Stimulated activated CD4-positive, alpha-beta T cell treated with anti-CD3 and anti-CD28 coated beads, TNF-alpha, amount 100 ng/mL, for 48 hours (primary cell): ENCODE results near the gene CCDC85C.

Experiments used
- DNase-seq, 3 donors: peaks; one replicate each; pipeline ENCODE4 v3.0.0-alpha.2; 2020; ENCODE audit warnings: low read depth in 3 of 3

Gene CCDC85C

DNA sequence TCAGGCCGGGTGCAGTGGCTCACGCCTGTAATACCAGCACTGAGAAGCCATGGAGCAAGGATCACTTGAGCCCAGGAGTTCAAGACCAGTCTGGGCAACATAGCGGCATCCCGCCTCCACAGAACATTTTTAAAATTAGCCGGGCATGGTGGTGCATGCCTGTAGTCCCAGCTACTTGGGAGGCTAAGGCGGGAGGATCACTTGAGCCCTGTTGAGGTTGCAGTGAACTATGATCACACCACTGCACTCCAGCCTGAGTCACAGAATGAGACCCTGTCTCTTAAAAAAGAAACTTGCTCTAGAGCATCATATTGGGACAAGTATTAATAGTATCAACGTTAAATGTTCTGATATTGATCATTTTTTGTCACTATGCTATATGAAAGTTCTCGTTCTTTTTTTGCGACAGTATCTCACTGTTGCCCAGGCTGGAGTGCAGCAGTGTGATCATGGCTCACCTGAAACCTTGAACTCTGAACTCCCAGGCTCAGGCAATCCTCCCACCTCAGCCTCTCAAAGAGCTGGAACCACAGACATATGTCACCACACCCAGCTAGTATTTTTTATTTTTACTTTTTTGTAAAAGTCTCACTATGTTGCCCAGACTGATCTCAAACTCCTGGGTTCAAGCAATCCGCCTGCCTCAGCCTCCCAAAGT lies 47.7 kb downstream of the CCDC85C start:
- no peak for DNase-seq

GRCh38 chr14:99554757-99555531 lies 49.1 kb downstream of the CCDC85C start:
- DNase-seq, result no peak

DNA sequence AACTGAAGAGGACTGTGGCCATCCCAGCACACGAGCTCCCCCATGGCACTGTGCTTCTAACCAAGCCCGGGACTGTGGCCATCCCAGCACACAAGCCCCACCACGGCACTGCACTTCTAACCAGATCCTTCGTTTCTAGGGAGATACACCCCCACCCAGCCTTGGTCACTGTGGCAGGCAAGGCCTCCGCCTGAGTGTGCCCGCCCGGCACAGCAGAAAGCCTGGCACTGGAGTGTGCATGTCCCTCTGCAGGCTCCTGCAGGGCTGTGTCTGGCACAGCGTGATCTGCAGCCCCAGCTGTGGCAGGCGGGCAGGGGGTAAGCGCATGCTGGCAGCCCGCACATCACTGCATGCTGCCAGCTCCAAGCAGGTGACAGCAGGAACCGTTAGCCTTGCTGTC lies 49.8 kb downstream of the CCDC85C start:
- DNase-seq, result no peak

GRCh38 chr14:99552572-99553216 lies 51.3 kb downstream of the CCDC85C start:
- DNase-seq, result no peak

- DNase-seq, result no peak
These were observed 51.9 kb downstream of the CCDC85C start for GRCh38 chr14:99552021-99552553.

DNA sequence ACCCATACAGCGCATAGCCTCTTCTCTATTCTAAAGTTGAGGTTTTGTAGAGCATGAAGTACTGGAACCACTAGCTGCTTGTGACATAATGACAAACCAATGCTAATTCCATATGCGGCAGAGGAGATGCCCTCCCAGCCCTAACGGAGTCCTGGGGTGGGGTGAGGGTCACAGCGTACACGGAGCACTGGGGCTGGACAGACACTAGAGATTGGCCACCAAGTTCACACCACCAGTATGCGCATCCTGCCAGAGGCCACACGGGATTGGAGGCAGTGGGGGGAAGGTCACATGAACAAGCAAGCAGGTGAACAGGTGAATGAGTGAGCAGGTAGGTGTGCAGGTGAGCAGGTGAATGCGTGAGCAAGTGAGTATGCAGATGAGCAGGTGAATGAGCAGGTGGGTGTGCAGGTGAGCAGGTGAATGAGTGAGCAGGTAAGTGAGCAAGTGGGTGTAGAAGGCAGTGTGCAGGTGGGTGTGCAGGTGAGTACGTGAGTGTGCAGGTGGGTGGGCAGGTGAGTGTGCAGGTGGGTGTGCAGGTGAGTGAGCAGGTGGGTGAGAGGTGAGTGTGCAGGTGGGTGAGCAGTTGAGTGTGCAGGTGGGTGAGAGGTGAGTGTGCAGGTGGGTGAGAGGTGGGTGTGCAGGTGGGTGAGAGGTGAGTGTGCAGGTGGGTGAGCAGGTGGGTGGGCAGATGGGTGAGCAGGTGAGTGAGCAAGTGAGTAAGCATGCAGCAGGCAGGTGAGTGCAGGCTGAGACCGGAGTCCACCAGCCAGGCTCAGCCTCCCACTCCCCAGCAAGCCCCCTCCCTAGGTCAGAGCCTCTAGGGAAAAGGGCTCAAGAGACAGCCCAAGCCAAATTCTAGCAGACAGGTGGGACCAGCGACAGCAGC lies 52.7 kb downstream of the CCDC85C start:
- DNase-seq, result no peak

- no peak for DNase-seq
These were observed 53.5 kb downstream of the CCDC85C start for GRCh38 chr14:99550387-99550992.

- no peak for DNase-seq
These were observed 54.3 kb downstream of the CCDC85C start for GRCh38 chr14:99549684-99550083.

GRCh38 chr14:99548871-99549515 lies 55.0 kb downstream of the CCDC85C start:
- DNase-seq, result no peak

DNA sequence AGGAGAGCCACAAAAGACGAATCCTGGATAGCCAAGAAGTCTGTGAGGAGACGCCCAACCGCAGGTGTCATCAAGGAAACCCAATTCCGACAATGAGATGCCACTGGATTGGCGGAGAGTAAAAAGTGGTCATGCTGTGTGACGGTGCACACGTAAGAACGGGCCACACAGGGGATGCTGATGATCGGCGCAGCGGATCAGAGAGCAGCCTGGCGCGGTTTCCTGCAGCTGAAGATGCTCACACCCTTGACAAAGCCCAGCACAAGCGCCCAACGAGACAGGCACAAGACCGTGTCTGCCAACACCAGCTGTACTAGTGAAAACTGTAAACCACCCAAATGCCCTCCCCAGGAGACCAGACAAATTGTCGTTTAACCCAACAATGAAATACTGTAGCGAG lies 55.8 kb downstream of the CCDC85C start:
- no peak for DNase-seq

- DNase-seq, result no peak
These were observed 57.6 kb downstream of the CCDC85C start for GRCh38 chr14:99546234-99546879.

DNA sequence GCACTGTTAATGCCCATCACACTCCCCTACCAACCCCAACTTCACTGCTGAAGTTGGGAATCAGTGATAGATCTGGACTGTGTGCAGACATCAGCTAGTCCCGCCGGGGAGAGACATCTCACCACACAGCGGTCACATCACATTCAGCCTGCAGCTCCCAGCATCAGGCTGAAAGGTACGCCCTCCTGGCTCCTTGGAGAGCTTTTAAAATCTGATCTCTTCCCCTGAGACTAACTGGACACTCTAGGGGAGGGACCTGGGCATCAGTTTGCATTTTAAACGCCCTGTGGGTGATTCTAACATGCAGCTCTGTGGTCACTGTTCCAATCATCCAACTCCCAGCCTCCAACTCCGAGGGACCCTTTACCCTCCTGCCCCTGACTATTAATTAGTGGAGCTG lies 58.4 kb downstream of the CCDC85C start:
- no peak for DNase-seq

- DNase-seq, result no peak
These were observed 59.0 kb downstream of the CCDC85C start for GRCh38 chr14:99544991-99545390.

DNA sequence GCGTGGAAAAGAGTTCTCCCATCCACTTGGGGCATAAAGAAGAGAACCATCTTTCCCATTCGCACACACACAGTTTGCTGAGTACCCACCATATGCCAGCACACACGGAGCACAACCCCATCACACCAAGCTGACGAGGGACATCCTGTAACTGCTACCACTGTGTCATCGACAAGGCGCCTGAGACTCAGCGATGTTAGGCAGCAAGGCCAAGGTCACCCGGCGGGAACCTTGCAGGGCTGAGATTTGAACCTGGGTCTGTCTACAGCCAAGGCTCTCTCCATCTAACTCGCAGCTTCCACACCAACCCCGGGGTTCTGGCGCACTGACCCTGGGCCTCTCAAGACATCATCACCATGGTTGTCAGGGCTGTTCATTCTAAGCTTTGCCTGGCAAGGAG lies 60.0 kb downstream of the CCDC85C start:
- no peak for DNase-seq

GRCh38 chr14:99543370-99543769 lies 60.6 kb downstream of the CCDC85C start:
- DNase-seq, result no peak

DNA sequence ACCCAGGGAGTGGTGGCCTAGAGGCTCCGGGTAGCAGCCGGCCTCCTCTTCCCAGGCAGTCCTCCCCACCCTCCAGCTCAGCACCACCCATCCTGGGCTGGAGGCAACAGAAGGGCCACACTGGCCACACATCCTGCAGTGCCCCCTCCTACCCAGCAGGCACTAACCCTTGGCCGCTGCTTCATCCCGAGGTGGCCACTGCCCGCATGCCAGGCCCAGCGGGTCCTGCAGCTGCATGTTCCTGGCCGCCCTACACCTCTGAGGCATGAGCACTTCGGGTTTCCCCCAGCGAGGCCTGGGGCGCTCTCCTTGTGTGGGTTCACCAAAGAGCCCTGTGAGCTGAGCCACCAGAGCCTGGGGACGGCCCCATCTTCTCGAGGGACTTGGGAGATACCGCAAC lies 61.4 kb downstream of the CCDC85C start:
- no peak for DNase-seq

DNA sequence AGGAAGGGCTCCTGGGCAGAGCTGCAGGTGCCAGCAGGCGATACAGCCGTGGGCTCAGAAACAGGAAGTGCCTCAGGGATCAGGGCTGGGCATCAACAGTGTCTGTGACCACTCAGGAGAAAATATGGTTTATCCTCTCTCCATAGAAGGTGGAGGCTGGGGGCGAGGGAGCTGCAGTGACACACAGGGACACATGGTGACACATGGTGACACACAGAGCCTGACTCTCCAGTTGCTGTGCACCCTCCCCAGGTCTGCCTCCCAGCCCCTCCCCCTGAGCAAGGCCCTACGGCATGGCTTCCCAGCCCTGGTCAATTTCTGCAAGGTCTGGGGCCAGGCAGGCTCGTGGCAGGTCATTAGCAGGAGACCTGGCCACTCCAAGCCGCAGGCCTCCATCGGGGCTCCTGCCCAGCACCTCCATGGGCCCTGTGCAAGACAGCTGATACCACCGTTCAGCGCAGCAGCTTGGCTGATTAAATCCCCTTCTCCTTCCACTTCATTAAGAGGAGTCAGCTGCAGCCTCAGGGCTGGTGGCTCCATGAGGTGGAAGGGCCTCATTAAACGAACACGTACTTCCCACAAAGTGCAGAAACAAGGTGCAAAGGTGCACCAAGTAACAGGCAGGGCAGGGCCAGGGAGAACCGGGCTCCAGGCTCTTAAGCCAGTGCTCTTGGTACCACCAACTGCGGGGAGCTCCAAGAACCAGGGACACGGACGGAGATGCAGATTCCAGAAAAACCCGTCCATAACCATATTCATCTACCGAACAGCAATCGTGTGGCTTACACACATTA lies 62.1 kb downstream of the CCDC85C start:
- DNase-seq, result no peak

GRCh38 chr14:99541211-99541610 lies 62.8 kb downstream of the CCDC85C start:
- no peak for DNase-seq
